ENCODE data around the gene FTCD. TPM values are rescaled to one million over a fixed set of nuclear protein-coding genes. Genes with fewer than 3 reads are reported as not detected.

The FTCD gene
- total and polyA plus RNA-seq, 2 of the 8 experiments (the other 6 are each of a cell fraction or from before 2014, with no cell fraction given), result 3.3 to 4.9 TPM

GRCh38 chr21:46185716-46186115 is 30.3 kb upstream of the FTCD start:
- 0 out of 8 replicates have a peak overlapping the region, but pooled peaks of 1 of the 4 experiments have one; percentile 93 for H3K4me3 ChIP-seq (ENCODE audit: extremely low read depth in 1 of 4, insufficient read depth in 2 of 4, low read depth in 3 of 4, low read length in 4 of 4)
- H3K4me2 ChIP-seq (ENCODE audit: insufficient read depth in 1 of 2, low read depth in 2 of 2, low read length in 2 of 2), result peak overlapping the region; percentile 87 to 97; a peak in 2 of 4 replicates
- 92% methylated on average over 7 of the region's 7 CpGs; no CpG with 5 or more reads in 1 of the 2 experiments for WGBS, 2 experiments (ENCODE audit: extremely low coverage in 1 of 2, insufficient coverage in 1 of 2, insufficient read length in 1 of 2, insufficient replicate concordance in 2 of 2, low coverage in 1 of 2, low lambda C conversion rate in 2 of 2, missing lambda C conversion rate in 1 of 2)
- FAIRE-seq (no peak), DNase-seq (ENCODE audit: low read depth in 1 of 2, low spot score in 2 of 2) (no peak)
- H2BK120ac ChIP-seq (replicated peaks; ENCODE audit: low read depth, low read length), result no peak overlapping the region
- no peak overlapping the region for H3K18ac ChIP-seq (ENCODE audit: extremely low read depth, low read length)
- H3K27me3 ChIP-seq (replicated peaks in 1 of 4; ENCODE audit: control insufficient read depth in 3 of 4, extremely low read depth in 1 of 4, insufficient read depth in 3 of 4, low read length in 3 of 4), result no peaks in the 10 kb centered on the region
- no peak overlapping the region for H2AFZ ChIP-seq (ENCODE audit: low read length)
- H4K5ac ChIP-seq (ENCODE audit: insufficient read length, low read depth, low read length), result no peak overlapping the region
- no peak overlapping the region for H3K23ac ChIP-seq (ENCODE audit: insufficient read length)
- no peak overlapping the region for H2BK12ac ChIP-seq (ENCODE audit: low read depth, low read length)
- no peak overlapping the region for H3K4ac ChIP-seq (replicated peaks; ENCODE audit: insufficient read length, low read depth, low read length)
- H2AK5ac ChIP-seq (ENCODE audit: low read depth, low read length), result no peak overlapping the region
- no peak overlapping the region for H3K9ac ChIP-seq (replicated peaks in 1 of 4; ENCODE audit: extremely low read depth in 1 of 4, low read depth in 3 of 4, low read length in 3 of 4)
- H3K4me1 ChIP-seq (replicated peaks in 1 of 4; ENCODE audit: control insufficient read depth in 3 of 4, insufficient read depth in 4 of 4, low read length in 3 of 4), result peaks cover 4 to 15% (median 7%) of the 10 kb centered on the region in 4 experiments; a peak in 5 of 7 replicates
- ChIA-PET POLR2A (ENCODE audit: partially characterized antibody) (no interaction called here), CTCF (ENCODE audit: partially characterized antibody) (interaction anchor here (1.3 to 1.6 kb wide), 2 partner anchors 10 to 41 kb away, joined by 3 read pairs; no protein-coding TSS in a partner anchor)
- H4K91ac ChIP-seq (replicated peaks; ENCODE audit: insufficient read length, low read length), result no peak overlapping the region
- H2BK5ac ChIP-seq (ENCODE audit: low read depth, low read length), result no peak overlapping the region
- H3K79me1 ChIP-seq (ENCODE audit: low read depth, low read length), result 0 out of 2 replicates have a peak, but pooled peaks cover 2% of the 10 kb centered on the region
- peaks cover 0 to 2% of the 10 kb centered on the region in 2 experiments; a peak in 1 of 4 replicates for H3K79me2 ChIP-seq (ENCODE audit: control insufficient read depth in 1 of 2, insufficient read depth in 2 of 2, low read length in 2 of 2)
- H3K36me3 ChIP-seq (ENCODE audit: control insufficient read depth in 2 of 4, insufficient read depth in 4 of 4, low read length in 3 of 4), result peaks cover 0 to 2% (median 0%) of the 10 kb centered on the region in 4 experiments; a peak in 2 of 8 replicates
- no peak overlapping the region for H3K14ac ChIP-seq (ENCODE audit: insufficient read length)
- H4K20me1 ChIP-seq (replicated peaks in 1 of 2; ENCODE audit: control insufficient read depth in 1 of 2, insufficient read depth in 2 of 2, low read length in 2 of 2), result peaks cover 0 to 18% of the 10 kb centered on the region in 2 experiments
- H3K9me3 ChIP-seq (ENCODE audit: insufficient read depth in 2 of 2, low read depth in 1 of 2, low read length in 1 of 2), result no peaks in the 10 kb centered on the region
- no peak overlapping the region for H3K56ac ChIP-seq (replicated peaks; ENCODE audit: insufficient read length, low read depth, low read length)
- H4K8ac ChIP-seq (ENCODE audit: extremely low read depth, insufficient read depth, low read length), result no peak overlapping the region
- H3K23me2 ChIP-seq (ENCODE audit: low read depth, low read length), result peaks cover 8% of the 10 kb centered on the region
- no peak overlapping the region for H3K27ac ChIP-seq (ENCODE audit: low read depth, low read length)
- 0 out of 2 replicates have a peak overlapping the region, but pooled peaks have one; percentile 72 for H2BK15ac ChIP-seq (ENCODE audit: low read length)
- H2BK20ac ChIP-seq (ENCODE audit: low read length), result no peak overlapping the region
- TF ChIP-seq POLR2A (IDR thresholded peaks at IDR 0.05; ENCODE audit: control extremely low read depth in 1 of 2, low read depth in 2 of 2, low read length in 2 of 2) (no peak), FOSL1 (IDR thresholded peaks at IDR 0.05; ENCODE audit: insufficient read depth, low read depth, low read length) (no peak), YY1 (IDR thresholded peaks at IDR 0.05; ENCODE audit: low read depth, low read length) (no peak), ZNF274 (IDR thresholded peaks at IDR 0.05; ENCODE audit: borderline replicate concordance, extremely low read depth, low read length) (no peak), BCL11A (IDR thresholded peaks at IDR 0.05; ENCODE audit: low read depth in 2 of 2, low read length in 2 of 2) (no peak), NANOG (IDR thresholded peaks at IDR 0.05; ENCODE audit: insufficient read depth, low read depth, low read length, poor library complexity, severe bottlenecking) (no peak)

All from H1 (cell line).